HL-60/S4 treated with phorbol 12-myristate 13-acetate at 8.2 ng/mL for 4 days and 3 days (cell line): ENCODE measurements around the gene DAB2.
"Not testable (repeated sequence)": the region's sequence is repeated elsewhere in the genome, so short reads cannot be mapped to it uniquely, and the experiment has no call there.

Experiments used
- in situ Hi-C: fragments of 300-500 bp; cut with MboI; formaldehyde crosslinking; loops from 2 replicates; pipeline ENCODE4 v1.15.0; 2022; ENCODE audit warnings: low sequenced_read_pairs

DAB2 gene

DNA sequence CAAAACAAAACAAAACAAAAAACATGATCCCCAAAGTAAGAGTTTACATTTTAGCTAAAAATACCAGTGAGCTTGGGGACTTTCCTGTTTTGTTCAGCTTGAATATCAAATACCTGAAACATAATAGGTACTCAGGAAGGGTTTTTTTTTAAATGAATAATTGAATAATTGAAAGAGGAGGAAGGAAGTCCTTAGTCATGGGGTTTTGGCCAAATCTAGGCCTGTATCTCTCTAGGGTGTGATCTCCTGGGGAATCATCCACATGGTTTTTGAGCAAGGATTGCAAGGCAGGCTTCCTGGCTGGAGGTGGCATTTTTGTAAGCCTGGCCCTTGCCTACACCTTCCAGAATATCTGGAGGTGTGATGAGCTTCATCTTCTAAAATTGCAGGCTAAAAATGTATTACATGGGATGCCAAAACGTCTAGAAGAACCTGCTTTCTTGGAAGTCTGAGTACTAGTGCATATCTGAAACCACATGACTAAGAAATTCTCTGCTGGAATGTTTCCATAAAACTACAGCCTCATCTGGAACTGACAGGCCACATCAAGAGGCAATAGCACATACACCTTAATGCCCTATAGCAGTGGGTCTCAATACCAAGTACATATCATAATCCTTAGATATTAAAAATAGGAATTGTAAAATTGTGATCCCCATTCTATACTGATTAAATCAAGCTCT is 70.9 kb downstream of the DAB2 start:
- in situ Hi-C loops: no loop called here

- in situ Hi-C loops: no loop called here
Measured at GRCh38 chr5:39352951-39353350, 71.8 kb downstream of the DAB2 start.

DNA sequence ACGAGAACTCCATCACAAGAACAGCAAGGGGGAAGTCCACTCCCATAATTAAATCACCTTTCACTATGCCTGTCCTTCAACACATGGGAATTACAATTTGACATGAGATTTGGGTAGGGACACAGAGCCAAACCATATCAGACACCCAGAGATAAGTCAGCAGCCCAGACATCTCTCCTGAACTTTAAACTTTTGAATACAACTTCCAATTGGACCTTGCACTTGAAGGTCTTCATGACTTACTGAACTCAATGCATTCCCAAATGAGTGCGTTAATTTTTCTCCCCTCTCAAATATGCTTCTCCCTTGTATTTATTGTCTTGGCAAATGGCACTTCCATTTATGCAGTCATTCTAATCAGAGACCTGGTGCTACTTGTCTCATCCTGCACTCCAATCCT is 72.6 kb downstream of the DAB2 start:
- in situ Hi-C loops: no loop called here

- in situ Hi-C loops: no loop called here
Measured at GRCh38 chr5:39349484-39349883, 75.3 kb downstream of the DAB2 start.

DNA sequence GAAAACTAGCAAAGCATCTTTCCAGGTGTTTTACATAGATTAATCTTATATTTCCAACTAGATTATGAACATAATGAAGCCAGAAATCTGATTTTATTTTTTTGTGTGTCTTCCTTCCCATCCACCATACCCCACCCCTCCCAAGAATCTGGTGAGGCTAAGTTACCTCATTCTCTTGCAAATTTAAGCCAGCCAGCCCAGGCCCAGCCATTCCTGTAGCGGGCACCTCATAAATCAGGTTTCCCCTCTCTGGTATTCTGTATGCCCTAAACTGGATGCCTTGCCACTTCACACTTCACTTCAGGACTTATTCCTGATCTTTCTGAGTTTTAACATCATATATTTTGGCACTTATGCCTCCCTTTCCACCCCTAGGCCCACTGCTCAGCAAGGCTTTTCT is 82.3 kb downstream of the DAB2 start:
- in situ Hi-C loops: no loop called here

- in situ Hi-C loops: no loop called here
Measured at GRCh38 chr5:39341896-39342295, 82.9 kb downstream of the DAB2 start.

DNA sequence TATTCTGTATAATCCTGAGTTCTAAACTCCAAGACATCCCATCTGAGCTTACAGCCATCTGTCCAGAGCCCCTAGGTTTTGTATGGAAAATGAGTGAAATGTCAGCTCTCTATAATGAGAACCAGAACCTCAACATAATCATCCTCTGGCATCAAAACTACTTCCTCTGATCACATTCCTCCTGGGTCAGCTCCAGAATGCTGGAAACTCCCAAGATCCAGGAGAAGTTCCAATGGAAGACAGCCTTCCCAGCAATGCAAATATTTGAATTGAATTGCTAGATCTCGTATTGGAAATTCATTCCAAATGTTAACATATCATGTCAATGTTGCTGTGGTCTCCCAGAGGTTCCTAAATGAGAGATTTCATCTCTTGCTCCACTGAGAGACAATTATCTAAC is 84.3 kb downstream of the DAB2 start:
- in situ Hi-C loops: no loop called here

GRCh38 chr5:39337252-39337915 is 87.4 kb downstream of the DAB2 start:
- in situ Hi-C loops: no loop called here

DNA sequence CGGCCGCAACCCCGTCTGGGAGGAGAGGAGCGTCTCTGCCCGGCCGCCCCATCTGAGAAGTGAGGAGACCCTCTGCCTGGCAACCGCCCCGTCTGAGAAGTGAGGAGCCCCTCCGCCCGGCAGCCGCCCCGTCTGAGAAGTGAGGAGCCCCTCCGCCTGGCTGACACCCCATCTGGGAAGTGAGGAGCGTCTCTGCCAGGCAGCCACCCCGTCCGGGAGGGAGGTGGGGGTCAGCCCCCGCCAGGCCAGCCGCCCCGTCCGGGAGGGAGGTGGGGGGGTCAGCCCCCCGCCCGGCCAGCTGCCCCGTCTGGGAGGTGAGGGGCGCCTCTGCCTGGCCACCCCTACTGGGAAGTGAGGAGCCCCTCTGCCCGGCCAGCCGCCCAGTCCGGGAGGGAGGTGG is 90.5 kb downstream of the DAB2 start:
- in situ Hi-C loops: not testable (repeated sequence)

- in situ Hi-C loops: no loop called here
Measured at GRCh38 chr5:39333104-39333503, 91.7 kb downstream of the DAB2 start.

- in situ Hi-C loops: no loop called here
Measured at GRCh38 chr5:39331861-39332381, 92.9 kb downstream of the DAB2 start.

DNA sequence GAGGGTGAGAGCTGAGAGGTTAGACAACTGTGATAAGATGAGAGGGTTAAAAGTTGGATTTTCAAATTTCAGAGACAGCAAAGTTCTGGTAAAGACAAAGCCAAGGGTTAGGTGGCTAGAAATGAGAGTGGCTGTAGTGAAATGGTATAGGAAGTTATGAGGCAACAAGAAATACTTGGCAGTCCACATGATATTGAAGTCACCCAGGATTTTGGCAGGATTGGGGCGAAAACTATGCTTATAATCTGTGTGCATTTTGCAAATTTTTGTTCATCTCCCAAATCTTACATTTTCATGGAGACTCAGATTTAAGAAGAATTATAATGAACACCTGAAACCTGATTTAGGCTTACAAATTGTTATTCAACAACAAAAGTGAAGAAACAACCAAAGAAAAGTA is 96.0 kb downstream of the DAB2 start:
- in situ Hi-C loops: no loop called here

- in situ Hi-C loops: no loop called here
Measured at GRCh38 chr5:39323542-39323941, 101.2 kb downstream of the DAB2 start.
